Panc1 (cell line): ENCODE results near the gene NEGR1.

Experiments
- POLR2AphosphoS5 ChIP-seq: IDR thresholded peaks from 2 replicates; pipeline ENCODE4 v1.6.1; 2012; ENCODE audit warnings: mild to moderate bottlenecking, low read depth, low read length, moderate library complexity
- TF ChIP-seq, protein P1 (sequence below): fragments of 450-650 bp; IDR thresholded peaks from 2 replicates; pipeline ENCODE4 v1.5.1; 2017; ENCODE audit warnings: mild to moderate bottlenecking

DNA sequence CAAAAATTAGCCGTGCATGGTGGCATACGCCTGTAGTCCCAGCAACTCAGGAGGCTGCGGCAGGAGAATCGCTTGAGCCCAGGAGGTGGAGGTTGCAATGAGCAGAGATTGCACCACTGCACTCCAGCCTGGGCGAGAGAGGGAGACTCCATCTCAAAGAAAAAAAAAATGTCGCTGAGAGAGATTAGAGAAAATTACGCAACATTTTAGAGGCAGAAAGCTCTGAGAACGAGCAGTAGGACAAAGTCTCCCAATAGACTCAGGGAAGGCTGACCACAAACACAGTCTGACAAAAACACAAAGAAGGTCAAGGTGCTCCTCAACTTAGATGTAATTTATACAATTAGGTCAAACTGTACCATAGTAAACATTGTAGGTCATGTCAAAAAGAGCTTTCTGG, 833.9 kb downstream of the NEGR1 start:
- TF ChIP-seq POLR2AphosphoS5, result no peak
- TF ChIP-seq, protein P1, sequence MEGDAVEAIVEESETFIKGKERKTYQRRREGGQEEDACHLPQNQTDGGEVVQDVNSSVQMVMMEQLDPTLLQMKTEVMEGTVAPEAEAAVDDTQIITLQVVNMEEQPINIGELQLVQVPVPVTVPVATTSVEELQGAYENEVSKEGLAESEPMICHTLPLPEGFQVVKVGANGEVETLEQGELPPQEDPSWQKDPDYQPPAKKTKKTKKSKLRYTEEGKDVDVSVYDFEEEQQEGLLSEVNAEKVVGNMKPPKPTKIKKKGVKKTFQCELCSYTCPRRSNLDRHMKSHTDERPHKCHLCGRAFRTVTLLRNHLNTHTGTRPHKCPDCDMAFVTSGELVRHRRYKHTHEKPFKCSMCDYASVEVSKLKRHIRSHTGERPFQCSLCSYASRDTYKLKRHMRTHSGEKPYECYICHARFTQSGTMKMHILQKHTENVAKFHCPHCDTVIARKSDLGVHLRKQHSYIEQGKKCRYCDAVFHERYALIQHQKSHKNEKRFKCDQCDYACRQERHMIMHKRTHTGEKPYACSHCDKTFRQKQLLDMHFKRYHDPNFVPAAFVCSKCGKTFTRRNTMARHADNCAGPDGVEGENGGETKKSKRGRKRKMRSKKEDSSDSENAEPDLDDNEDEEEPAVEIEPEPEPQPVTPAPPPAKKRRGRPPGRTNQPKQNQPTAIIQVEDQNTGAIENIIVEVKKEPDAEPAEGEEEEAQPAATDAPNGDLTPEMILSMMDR, result no peak
